Omental fat pad (tissue), 4 donors: ENCODE results near the gene LRP2. TPM values are rescaled to one million over a fixed set of nuclear protein-coding genes. Genes with fewer than 3 reads are reported as not detected.
A peak's percentile ranks its signal among the peaks of the same experiment; 100 is the strongest.

ENCODE experiments used
- ATAC-seq: fragments of 150-250 bp; one replicate; pipeline ENCODE4 v1.9.1; 2016; ENCODE audit warnings: mild to moderate bottlenecking, moderate library complexity; ENCODE audit not compliant: low FRiP score
- DNase-seq: peaks from one replicate; pipeline ENCODE4 v3.0.0-alpha.2; 2019; ENCODE audit warnings: low spot score
- CTCF ChIP-seq, 3 donors: fragments of 450-650 bp; IDR thresholded peaks; one replicate each; pipeline ENCODE4 v1.5.1; 2016 to 2017; ENCODE audit warnings: antibody characterized with exemption in 3 of 3, mild to moderate bottlenecking in 3 of 3, moderate library complexity in 2 of 3
- total RNA-seq, 4 donors: library from RNA; depleted of rRNA; stranded (reverse); fragments of >200 nt; gene quantifications; one replicate each; pipeline ENCODE4 v1.1.0, GENCODE V29; 2016

LRP2 gene
- total RNA-seq, 4 donors from 2014 or later: 12.2 to 58.3 (median 14.1) TPM; not detected in 1

- no peak for DNase-seq
- no peak for TF ChIP-seq CTCF (IDR thresholded peaks at IDR 0.05)
- ATAC-seq: no peak
Observed at GRCh38 chr2:169388161-169388560, 25.8 kb upstream of the LRP2 start.

GRCh38 chr2:169386722-169387121 is 24.4 kb upstream of the LRP2 start:
- DNase-seq (no peak), ATAC-seq (no peak)
- TF ChIP-seq CTCF (IDR thresholded peaks at IDR 0.05): no peak

GRCh38 chr2:169384816-169385215 is 22.5 kb upstream of the LRP2 start:
- DNase-seq (no peak), ATAC-seq (no peak)
- TF ChIP-seq CTCF (IDR thresholded peaks at IDR 0.05): no peak

GRCh38 chr2:169372561-169372960 is 10.2 kb upstream of the LRP2 start:
- no peak for TF ChIP-seq CTCF (IDR thresholded peaks at IDR 0.05)
- DNase-seq: no peak
- no peak for ATAC-seq

GRCh38 chr2:169366066-169366465 is 3.7 kb upstream of the LRP2 start:
- TF ChIP-seq CTCF (IDR thresholded peaks at IDR 0.05): no peak
- ATAC-seq: no peak
- no peak for DNase-seq

- ATAC-seq (no peak), DNase-seq (no peak)
- no peak for TF ChIP-seq CTCF (IDR thresholded peaks at IDR 0.05)
Observed at GRCh38 chr2:169365029-169365480, 2.7 kb upstream of the LRP2 start.

GRCh38 chr2:169363560-169364150 is 1.3 kb upstream of the LRP2 start:
- DNase-seq (peak; percentile 34), ATAC-seq (peak; percentile 45)
- no peak for TF ChIP-seq CTCF (IDR thresholded peaks at IDR 0.05)
